Fibroblast of skin of abdomen (primary cell): ENCODE measurements around the gene ANKS4B.
"Not testable (repeated sequence)": the region's sequence is repeated elsewhere in the genome, so short reads cannot be mapped to it uniquely, and the experiment has no call there.

Experiments
- DNase-seq: peaks from one replicate; pipeline ENCODE4 v3.0.0-alpha.2; 2013

ANKS4B gene

GRCh38 chr16:21218153-21218552 lies 15.3 kb upstream of the ANKS4B start:
- no peak for DNase-seq

DNA sequence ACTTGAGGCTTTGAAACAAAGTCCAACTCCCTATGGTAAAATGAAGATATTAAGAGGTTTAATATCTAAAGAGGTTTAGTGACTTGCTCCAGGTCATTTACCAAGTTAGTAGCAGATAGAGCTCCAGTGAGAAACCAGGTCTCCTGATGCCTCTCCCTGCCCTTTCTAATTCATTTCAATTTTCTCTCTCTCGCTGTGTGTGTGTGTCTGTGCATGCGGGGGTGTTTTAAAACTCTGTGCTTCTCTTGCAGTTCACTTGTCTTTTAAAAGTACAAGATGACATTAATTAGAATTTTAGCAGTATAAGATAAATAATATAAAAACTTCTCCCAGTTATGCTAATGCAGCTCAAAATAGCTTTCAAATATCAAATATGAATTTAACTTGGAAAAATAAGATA lies 13.9 kb upstream of the ANKS4B start:
- no peak for DNase-seq

GRCh38 chr16:21222495-21223337 lies 10.8 kb upstream of the ANKS4B start:
- no peak for DNase-seq

GRCh38 chr16:21223787-21224186 lies 9.7 kb upstream of the ANKS4B start:
- DNase-seq = no peak

DNA sequence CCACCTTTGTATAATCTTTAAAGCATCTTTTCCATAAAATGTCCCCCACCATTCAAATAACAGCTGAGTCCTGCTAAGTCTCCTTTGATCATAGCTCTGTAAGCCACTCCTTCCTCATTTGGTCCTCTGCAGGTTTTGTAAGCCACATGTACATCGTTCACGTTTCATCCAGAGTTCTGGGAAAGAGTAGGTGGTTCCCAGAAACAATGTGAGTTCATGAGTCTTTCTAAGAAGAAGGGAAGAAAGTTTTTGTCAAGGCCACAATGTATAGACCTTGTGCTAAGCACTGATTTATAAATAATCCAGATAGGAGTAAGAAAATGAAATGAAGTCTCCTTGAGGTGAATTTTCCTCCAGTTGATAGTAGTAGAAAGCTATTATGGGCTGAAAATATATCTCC lies 8.7 kb upstream of the ANKS4B start:
- DNase-seq = no peak

DNA sequence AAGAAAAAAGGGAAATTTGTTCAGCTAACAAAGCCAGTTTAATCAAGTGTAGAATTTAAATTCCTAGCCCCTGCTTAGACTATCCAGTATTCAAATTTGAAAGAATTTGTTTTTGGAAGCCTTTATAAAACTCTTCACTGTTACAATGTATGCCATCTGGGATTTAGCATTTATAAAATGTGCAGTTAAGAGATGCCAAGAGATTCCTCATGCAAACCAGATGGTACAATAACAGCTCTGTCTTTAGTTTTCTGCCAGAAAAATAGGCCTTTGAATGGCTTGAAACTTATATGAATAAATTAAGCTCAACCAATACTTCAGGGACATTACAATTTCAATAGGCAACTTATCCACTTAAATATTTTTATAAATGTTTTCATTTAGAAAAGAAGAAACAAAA lies 6.8 kb upstream of the ANKS4B start:
- DNase-seq = no peak

DNA sequence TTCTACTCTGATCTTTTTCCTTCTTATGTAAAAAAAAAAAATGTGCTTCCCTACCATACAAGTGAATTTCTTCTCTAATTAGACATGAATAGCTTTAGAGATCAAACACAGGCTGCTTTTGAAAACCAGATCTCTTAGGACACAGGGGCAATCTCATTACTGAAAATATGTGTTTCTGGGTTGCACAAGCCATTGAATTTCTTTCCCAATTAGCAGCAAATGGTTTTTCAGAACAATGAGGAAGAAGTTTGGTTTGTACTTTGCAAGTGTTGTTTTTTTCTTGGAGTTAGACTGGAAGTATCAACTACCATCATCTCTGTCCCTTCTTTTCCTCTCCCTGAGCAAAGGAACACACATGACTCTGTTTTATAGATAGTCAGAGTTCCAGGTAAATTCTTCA lies 5.6 kb upstream of the ANKS4B start:
- no peak for DNase-seq

- DNase-seq = no peak
Observed at GRCh38 chr16:21228361-21228872, 5.1 kb upstream of the ANKS4B start.

GRCh38 chr16:21233045-21233520 lies 416 bp upstream of the ANKS4B start:
- DNase-seq = no peak

DNA sequence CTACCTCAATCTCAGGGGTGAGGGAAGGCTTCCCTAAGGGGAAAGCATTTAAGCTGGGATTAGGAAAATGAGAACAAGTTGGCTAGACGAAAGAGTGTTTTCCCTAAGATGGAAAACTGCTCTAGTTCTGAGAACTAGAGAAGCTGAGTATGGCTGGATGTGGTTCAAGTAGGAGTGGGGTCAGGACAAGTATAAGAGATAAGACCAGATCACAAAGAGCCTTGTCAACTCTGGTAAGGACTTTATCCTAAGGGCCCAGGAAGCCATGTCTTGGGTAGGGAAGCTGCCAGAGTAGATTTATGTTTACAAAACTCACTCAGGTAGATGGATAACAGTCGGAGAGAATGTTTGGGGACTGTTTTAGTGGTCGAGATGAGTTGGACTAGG lies 1.7 kb downstream of the ANKS4B start:
- no peak for DNase-seq

- no peak for DNase-seq
Observed at GRCh38 chr16:21236831-21237230, 3.3 kb downstream of the ANKS4B start.

DNA sequence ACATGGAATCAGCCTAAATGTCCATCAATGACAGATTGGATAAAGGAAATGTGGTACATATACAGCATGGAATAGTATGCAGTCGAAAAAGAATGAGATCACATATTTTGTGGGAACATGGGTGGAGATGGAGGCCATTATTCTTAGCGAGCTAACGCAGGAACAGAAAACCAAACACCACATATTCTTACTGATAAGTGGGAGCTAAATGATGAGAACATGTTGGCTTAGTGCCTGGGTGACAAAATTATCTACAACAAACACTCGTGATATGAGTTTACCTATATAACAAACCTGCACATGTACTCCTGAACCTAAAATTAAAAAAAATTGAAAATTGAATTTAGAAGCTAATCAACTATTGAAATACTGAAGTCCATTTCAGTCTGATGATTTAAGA lies 6.1 kb downstream of the ANKS4B start:
- no peak for DNase-seq

GRCh38 chr16:21242756-21243155 lies 9.3 kb downstream of the ANKS4B start:
- DNase-seq = no peak

DNA sequence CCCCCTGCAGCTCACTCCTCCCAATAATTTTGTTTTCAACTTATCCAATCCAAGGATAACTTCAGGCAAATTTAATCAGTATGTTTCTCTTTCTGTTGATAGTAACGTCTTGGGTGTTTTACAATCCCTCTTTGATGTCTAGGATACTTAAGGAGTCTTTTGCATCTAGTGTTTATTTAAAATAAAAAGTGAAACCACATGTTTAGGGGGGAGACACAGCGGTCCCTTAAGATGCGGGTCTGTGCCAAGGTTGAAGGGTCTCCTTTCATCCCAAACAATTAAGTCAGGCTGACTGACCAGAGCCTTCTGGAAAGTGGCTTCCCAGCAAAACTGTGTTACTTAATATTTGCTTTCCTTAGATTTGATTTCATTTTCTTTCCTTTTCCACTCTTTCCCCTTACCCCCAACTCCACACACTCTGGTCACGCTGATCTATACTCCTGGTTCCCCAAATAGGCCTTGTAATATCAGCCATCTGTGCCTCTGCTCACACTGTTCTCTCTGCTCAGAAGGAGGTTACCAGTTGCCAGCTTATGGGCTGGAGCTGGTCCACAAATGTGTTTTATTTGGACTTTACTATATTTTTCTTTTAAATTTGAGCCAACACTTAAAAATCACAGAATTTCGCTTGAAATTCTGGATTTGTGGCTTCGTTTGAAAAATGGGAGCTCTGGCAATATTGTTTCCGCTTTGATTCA lies 11.2 kb downstream of the ANKS4B start:
- DNase-seq = no peak

- DNase-seq = not testable (repeated sequence)
Observed at GRCh38 chr16:21248179-21248578, 14.7 kb downstream of the ANKS4B start.

DNA sequence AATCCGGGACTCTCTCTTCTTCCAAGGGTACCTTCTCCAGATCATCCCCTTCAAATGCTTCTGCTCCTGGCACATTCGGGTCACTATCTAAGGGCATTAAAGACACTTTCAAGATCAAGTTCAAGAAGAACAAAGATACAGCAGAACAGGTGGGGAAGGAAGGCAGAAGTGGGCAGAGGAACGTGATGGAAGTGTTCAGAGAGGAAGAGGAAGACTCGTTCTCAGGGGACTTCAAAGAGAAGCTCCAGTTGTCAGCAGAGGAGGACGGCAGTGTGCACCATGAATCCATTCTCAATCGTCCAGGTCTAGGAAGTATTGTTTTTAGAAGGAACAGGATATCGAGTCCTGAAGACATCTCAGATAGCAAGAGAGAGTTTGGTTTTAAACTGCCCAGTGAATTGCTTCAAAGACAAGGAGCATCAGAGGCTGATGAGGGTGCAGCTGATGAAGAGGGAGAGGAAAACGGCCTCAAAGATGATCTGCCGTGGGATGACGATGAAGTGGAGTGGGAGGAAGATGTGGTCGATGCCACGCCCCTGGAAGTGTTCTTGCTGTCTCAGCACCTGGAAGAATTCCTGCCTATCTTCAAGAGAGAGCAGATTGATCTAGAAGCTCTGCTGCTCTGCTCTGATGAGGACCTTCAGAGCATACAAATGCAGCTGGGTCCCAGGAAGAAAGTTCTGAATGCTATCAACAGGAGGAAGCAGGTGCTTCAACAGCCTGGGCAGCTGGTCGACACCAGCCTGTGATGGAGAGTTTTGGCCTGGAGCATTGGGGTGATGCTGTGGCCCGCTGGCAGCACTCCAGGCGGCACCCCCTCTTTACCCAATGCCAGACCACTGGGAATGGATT lies 16.8 kb downstream of the ANKS4B start:
- DNase-seq = no peak

GRCh38 chr16:21253470-21253869 lies 20.0 kb downstream of the ANKS4B start:
- DNase-seq = no peak

DNA sequence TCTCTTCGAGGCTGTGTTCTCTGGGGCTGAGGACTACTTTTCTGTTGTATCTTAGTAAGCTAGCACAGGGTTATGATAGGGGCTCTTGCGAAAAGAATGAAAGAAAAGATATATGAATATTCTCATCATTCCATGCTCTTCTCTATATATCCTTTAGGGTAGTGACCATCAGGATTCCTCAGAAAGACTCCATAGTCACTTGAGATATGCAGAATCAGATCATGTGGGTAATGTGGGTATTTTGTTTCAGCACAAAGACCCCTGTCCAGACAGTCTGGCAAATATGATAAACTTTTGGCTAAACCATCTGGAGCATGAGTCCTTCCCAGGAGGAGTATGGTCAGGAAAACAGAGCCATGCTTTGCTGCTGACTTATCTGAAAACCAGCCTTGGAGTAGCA lies 23.1 kb downstream of the ANKS4B start:
- no peak for DNase-seq

GRCh38 chr16:21257284-21257683 lies 23.8 kb downstream of the ANKS4B start:
- DNase-seq = no peak

GRCh38 chr16:21260870-21261791 lies 27.6 kb downstream of the ANKS4B start:
- DNase-seq = peak; percentile 86

GRCh38 chr16:21262779-21263639 lies 29.5 kb downstream of the ANKS4B start:
- DNase-seq = no peak
